Heart right ventricle (tissue), 16 donors: ENCODE measurements around the gene FSTL5. TPM values are rescaled to one million over a fixed set of nuclear protein-coding genes. Genes with fewer than 3 reads are reported as not detected.

Source experiments
- ATAC-seq, 8 donors: fragments of 200-7000 bp; cut with Tn5 transposase; one replicate each; pipeline ENCODE4 v1.9.1; 2020; ENCODE audit warnings: mild to moderate bottlenecking in 8 of 8, moderate library complexity in 8 of 8, moderate number of reproducible peaks in 1 of 8
- DNase-seq, 2 donors: peaks; one replicate each; pipeline ENCODE4 v3.0.0-alpha.2; 2020
- H3K27ac ChIP-seq, 10 donors: fragments of 200-600 bp; sonication (generic) in 2 of 10; one replicate each; pipeline versions ENCODE4 v1.5.0 to v1.8.0; 2020 to 2022; ENCODE audit warnings: mild to moderate bottlenecking in 3 of 10
- H3K27me3 ChIP-seq, 7 donors: fragments of 200-600 bp; one replicate each; pipeline ENCODE4 v1.8.0; 2021 to 2022; ENCODE audit warnings: mild to moderate bottlenecking in 2 of 7
- H3K36me3 ChIP-seq, 9 donors: fragments of 200-600 bp; sonication (generic) in 1 of 9; one replicate each; pipeline versions ENCODE4 v1.5.0 to v1.8.0; 2020 to 2022; ENCODE audit warnings: mild to moderate bottlenecking in 2 of 9
- H3K4me1 ChIP-seq, 9 donors: fragments of 200-600 bp; sonication (generic) in 1 of 9; one replicate each; pipeline versions ENCODE4 v1.5.0 to v1.8.0; 2020 to 2022; ENCODE audit warnings: mild to moderate bottlenecking in 4 of 9
- H3K4me3 ChIP-seq, 10 donors: fragments of 200-600 bp; sonication (generic) in 2 of 10; one replicate each; pipeline versions ENCODE4 v1.5.0 to v1.8.0; 2020 to 2022; ENCODE audit warnings: mild to moderate bottlenecking in 7 of 10, moderate library complexity in 2 of 10
- H3K9me3 ChIP-seq, 11 donors: fragments of 200-600 bp in 10 of 11; sonication (generic) in 2 of 11; one replicate each; pipeline versions ENCODE4 v1.5.0 to v1.8.0; 2013 to 2022; ENCODE audit warnings: mild to moderate bottlenecking in 2 of 11, control low read depth in 1 of 11, moderate library complexity in 1 of 11
- CTCF ChIP-seq, 9 donors: fragments of 200-600 bp; sonication (generic) in 2 of 9; IDR thresholded peaks; one replicate each; pipeline versions ENCODE4 v1.5.0 to v1.8.0; 2021 to 2022; ENCODE audit warnings: antibody characterized with exemption in 9 of 9, mild to moderate bottlenecking in 5 of 9, moderate library complexity in 1 of 9
- WGBS, 2 donors: extraction: QIAGEN DNeasy Blood & Tissue Kit; methylation state at CpG; one replicate each; pipeline ENCODE4 v1.1.7; 2013; ENCODE audit warnings: inconsistent platforms in 1 of 2; 5-methylcytosine and 5-hydroxymethylcytosine counted together
- intact Hi-C, 10 donors: fragments of 100-400 bp; cut with DNase I; formaldehyde crosslinking; loops; one replicate each; pipeline versions ENCODE4 v1.11.1 to v1.14.2; 2022
- polyA plus RNA-seq, 2 donors: library from polyadenylated mRNA; stranded (reverse); fragments of 200-250 nt; gene quantifications; one replicate each; pipeline ENCODE4 v1.2.3, GENCODE V29; 2013
- total RNA-seq, 10 donors: library from RNA; stranded (reverse); fragmentation: NEBNext Ultra II Directional in 3 of 10; extraction: Animal tissue kit (Norgen Biotek cat#: 25700) in 3 of 10; gene quantifications; one replicate each; pipeline versions ENCODE4 v1.2.1 to v1.2.4, GENCODE V29; 2021 to 2023
- donor health status: Arrhythmogenic right ventricular cardiomyopathy.
- donor health status: ischemic (EF 13 %, LVEDD 7.1; RV severe dilation, severe dysfunction).
- donor health status: healthy with polysubstance abuse.
- donor health status: DM: no; HTN: yes; CAD: no.
- donor health status: DM: no; HTN: no; CAD: no.
- donor health status: ischemic (EF 25% LVEDD 6.9; RV normal size, moderate dysfunction).
- donor health status: ischemic (EF 25% LVEDD 5.7; RV mildly dilated, moderate dysfunction).
- donor health status: healthy.
- donor health status: DM: yes; HTN: yes; CAD: no.
- donor health status: Ischemic cardiomyopathy.
- donor health status: ischemic (EF 35%, LVEDD 5.7; RV mildly dilated, moderate dysfunction).
- donor health status: nonischemic (EF 11% LVEDD 7.7; RV severe dilation, severe dysfunction).
- donor health status: DM: yes; HTN: yes; CAD: no.
- donor health status: PGD.
- donor health status: ischemic (EF 29% LVEDD 5.4; RV normal size, mild dysfunction).
- donor health status: nonischemic (EF 23%, LVEDD 6.1; RV moderate dilation, normal function).

FSTL5 gene
- total and polyA plus RNA-seq, 12 donors, result 0.01 TPM; not detected in 11

- no peak overlapping the region for H3K4me3 ChIP-seq
- WGBS, 2 donors, result 57 to 64% methylated on average over 4 of the region's 4 CpGs
These were observed 280.6 kb downstream of the FSTL5 start for GRCh38 chr4:161883157-161883556.

GRCh38 chr4:161881370-161881769 is 282.4 kb downstream of the FSTL5 start:
- DNase-seq (no peak), ATAC-seq (no peak)
- 82% methylated on average over 4 of the region's 4 CpGs for WGBS, 2 donors
- Histone ChIP-seq H3K4me1 (no peaks in the 10 kb centered on the region), H3K27me3 (no peaks in the 10 kb centered on the region), H3K27ac (no peak overlapping the region), H3K9me3 (no peaks in the 10 kb centered on the region), H3K36me3 (no peaks in the 10 kb centered on the region), H3K4me3 (no peak overlapping the region)
- intact Hi-C loops, result no loop called here
- no peak for TF ChIP-seq CTCF (IDR thresholded peaks at IDR 0.05)

More at GRCh38 chr4:161883157-161883556, 280.6 kb downstream of the FSTL5 start:
- Histone ChIP-seq H3K4me1 (no peaks in the 10 kb centered on the region), H3K27me3 (no peaks in the 10 kb centered on the region), H3K27ac (no peak overlapping the region), H3K9me3 (no peaks in the 10 kb centered on the region), H3K36me3 (no peaks in the 10 kb centered on the region)
- TF ChIP-seq CTCF (IDR thresholded peaks at IDR 0.05), result no peak
- no peak for ATAC-seq
- intact Hi-C loops, result no loop called here
- DNase-seq, result no peak

- TF ChIP-seq CTCF (IDR thresholded peaks at IDR 0.05), result no peak
- H3K4me1 ChIP-seq, result no peaks in the 10 kb centered on the region
- DNase-seq (no peak), ATAC-seq (no peak)
- intact Hi-C loops, result no loop called here
- no peaks in the 10 kb centered on the region for H3K36me3 ChIP-seq
- no peaks in the 10 kb centered on the region for H3K27me3 ChIP-seq
- H3K27ac ChIP-seq, result no peak overlapping the region
- no peak overlapping the region for H3K4me3 ChIP-seq
- 70 to 76% methylated on average over 2 of the region's 2 CpGs for WGBS, 2 donors
- H3K9me3 ChIP-seq, result no peaks in the 10 kb centered on the region
These were observed 294.3 kb downstream of the FSTL5 start for GRCh38 chr4:161869511-161869910.

- no peak for ATAC-seq
- Histone ChIP-seq H3K9me3 (peaks cover 0 to 9% (median 0%) of the 10 kb centered on the region in 11 donors), H3K27me3 (peaks cover 0 to 4% (median 0%) of the 10 kb centered on the region in 7 donors), H3K27ac (no peak overlapping the region), H3K4me1 (no peaks in the 10 kb centered on the region), H3K36me3 (no peaks in the 10 kb centered on the region), H3K4me3 (no peak overlapping the region)
- DNase-seq, result no peak
- intact Hi-C loops, result no loop called here
- 78 to 79% methylated on average over 1 of the region's 1 CpG for WGBS, 2 donors
- no peak for TF ChIP-seq CTCF (IDR thresholded peaks at IDR 0.05)
These were observed 307.0 kb downstream of the FSTL5 start for GRCh38 chr4:161856711-161857326.
